Sigmoid colon (tissue), 7 donors: ENCODE measurements around the gene PCID2. TPM values are rescaled to one million over a fixed set of nuclear protein-coding genes. Genes with fewer than 3 reads are reported as not detected.
A peak's percentile ranks its signal among the peaks of the same experiment; 100 is the strongest.

ENCODE experiments used
- DNase-seq: peaks from one replicate; pipeline ENCODE4 v3.0.0-alpha.2; 2019
- H3K27ac ChIP-seq, 4 donors: fragments of 200-600 bp; sonication (generic); one replicate each; pipeline ENCODE4 v1.5.1; 2016 to 2019; ENCODE audit warnings: mild to moderate bottlenecking in 1 of 4
- H3K27me3 ChIP-seq, 3 donors: fragments of 200-600 bp; sonication (generic); one replicate each; pipeline ENCODE4 v1.5.1; 2019; ENCODE audit warnings: mild to moderate bottlenecking in 1 of 3
- H3K36me3 ChIP-seq, 4 donors: fragments of 200-600 bp; sonication (generic); one replicate each; pipeline ENCODE4 v1.5.1; 2016 to 2019
- H3K4me1 ChIP-seq, 4 donors: fragments of 200-600 bp; sonication (generic); one replicate each; pipeline ENCODE4 v1.5.1; 2017 to 2019
- H3K4me3 ChIP-seq, 4 donors: fragments of 200-600 bp; sonication (generic); one replicate each; pipeline ENCODE4 v1.5.1; 2017 to 2019; ENCODE audit warnings: mild to moderate bottlenecking in 2 of 4, moderate library complexity in 1 of 4
- H3K9me3 ChIP-seq, 4 donors: fragments of 200-600 bp in 3 of 4; sonication (generic) in 3 of 4; one replicate each; pipeline versions ENCODE4 v1.5.1 to v1.6.1; 2013 to 2019
- EP300 ChIP-seq, 4 donors: sonication (generic); formaldehyde crosslinking; IDR thresholded peaks; one replicate each; pipeline ENCODE4 v1.6.1; 2017; ENCODE audit warnings: antibody characterized with exemption in 4 of 4
- POLR2A ChIP-seq, 2 donors: fragments of 450-650 bp; IDR thresholded peaks; one replicate each; pipeline ENCODE4 v1.6.1; 2016; ENCODE audit warnings: antibody characterized with exemption in 2 of 2, mild to moderate bottlenecking in 2 of 2, moderate library complexity in 2 of 2
- POLR2AphosphoS5 ChIP-seq, 4 donors: sonication (generic); formaldehyde crosslinking; IDR thresholded peaks; one replicate each; pipeline ENCODE4 v1.6.1; 2017; ENCODE audit warnings: antibody characterized with exemption in 4 of 4
- WGBS, 2 donors: extraction: QIAGEN DNeasy Blood & Tissue Kit; methylation state at CpG; one replicate each; pipeline ENCODE4 v1.1.7; 2013; 5-methylcytosine and 5-hydroxymethylcytosine counted together
- intact Hi-C: fragments of 100-400 bp; cut with DNase I; formaldehyde crosslinking; loops from one replicate; pipeline ENCODE4 v1.15.1; 2023
- polyA plus RNA-seq, 3 donors: library from polyadenylated mRNA; stranded (reverse); fragments of 200-250 nt; gene quantifications; one replicate each; pipeline ENCODE4 v1.2.3, GENCODE V29; 2013
- total RNA-seq, 4 donors: library from RNA; depleted of rRNA; stranded (reverse); fragments of >200 nt; gene quantifications; one replicate each; pipeline ENCODE4 v1.1.0, GENCODE V29; 2016
- TF ChIP-seq, protein P1 (sequence below), 4 experiments: fragments of 450-650 bp in 3 of 4; fragments of 200-600 bp in 1 of 4; IDR thresholded peaks; one replicate each; pipeline ENCODE4 v1.5.1; 2016 to 2019; ENCODE audit warnings: antibody characterized with exemption in 4 of 4, mild to moderate bottlenecking in 3 of 4, moderate library complexity in 2 of 4
- donor health status: healthy with polysubstance abuse.
- donor health status: Bipolar disorder and iron deficiency.
- donor health status: healthy.

PCID2 gene
- total and polyA plus RNA-seq, 7 donors, result 18.0 to 70.9 (median 44.1) TPM

DNA sequence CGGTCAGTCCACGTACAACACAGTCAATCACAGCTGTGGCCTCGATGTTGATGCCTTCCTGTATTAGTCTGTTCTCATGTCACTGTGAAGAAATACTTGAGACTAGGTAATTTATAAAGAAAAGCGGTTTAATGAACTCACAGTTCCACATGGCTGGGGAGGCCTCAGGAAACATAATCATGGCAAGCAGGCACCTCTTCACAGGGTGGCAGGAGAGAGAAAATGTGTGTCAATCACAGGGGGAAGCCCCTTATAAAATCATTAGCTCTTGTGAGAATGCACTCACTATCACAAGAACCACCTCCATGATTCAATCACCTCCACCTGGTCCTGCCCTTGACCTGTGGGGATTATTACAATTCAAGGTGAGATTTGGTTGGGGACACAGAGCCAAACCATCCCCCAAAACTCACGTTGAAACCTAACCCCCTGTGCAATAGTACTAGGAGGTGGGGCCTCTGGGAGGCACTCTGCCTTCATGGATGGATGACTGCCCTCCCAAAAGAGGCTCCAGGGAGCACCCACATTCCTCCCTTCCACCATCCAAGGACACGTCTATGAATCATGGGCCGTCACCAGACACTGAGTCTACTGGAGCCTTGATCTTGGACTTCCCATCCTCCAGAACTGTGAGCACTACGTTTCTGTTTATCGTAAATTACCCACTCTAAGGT is 52.4 kb downstream of the PCID2 start:
- TF ChIP-seq POLR2A (IDR thresholded peaks at IDR 0.05) (no peak), EP300 (IDR thresholded peaks at IDR 0.05) (no peak), POLR2AphosphoS5 (IDR thresholded peaks at IDR 0.05) (no peak)
- TF ChIP-seq, protein P1, sequence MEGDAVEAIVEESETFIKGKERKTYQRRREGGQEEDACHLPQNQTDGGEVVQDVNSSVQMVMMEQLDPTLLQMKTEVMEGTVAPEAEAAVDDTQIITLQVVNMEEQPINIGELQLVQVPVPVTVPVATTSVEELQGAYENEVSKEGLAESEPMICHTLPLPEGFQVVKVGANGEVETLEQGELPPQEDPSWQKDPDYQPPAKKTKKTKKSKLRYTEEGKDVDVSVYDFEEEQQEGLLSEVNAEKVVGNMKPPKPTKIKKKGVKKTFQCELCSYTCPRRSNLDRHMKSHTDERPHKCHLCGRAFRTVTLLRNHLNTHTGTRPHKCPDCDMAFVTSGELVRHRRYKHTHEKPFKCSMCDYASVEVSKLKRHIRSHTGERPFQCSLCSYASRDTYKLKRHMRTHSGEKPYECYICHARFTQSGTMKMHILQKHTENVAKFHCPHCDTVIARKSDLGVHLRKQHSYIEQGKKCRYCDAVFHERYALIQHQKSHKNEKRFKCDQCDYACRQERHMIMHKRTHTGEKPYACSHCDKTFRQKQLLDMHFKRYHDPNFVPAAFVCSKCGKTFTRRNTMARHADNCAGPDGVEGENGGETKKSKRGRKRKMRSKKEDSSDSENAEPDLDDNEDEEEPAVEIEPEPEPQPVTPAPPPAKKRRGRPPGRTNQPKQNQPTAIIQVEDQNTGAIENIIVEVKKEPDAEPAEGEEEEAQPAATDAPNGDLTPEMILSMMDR (IDR thresholded peaks at IDR 0.05), result no peak
- intact Hi-C loops, result loop anchor here (2.0 to 10.0 kb wide), 2 partner anchors 53 to 461 kb away; partner anchors contain the start of genes ATP11A, CUL4A and PCID2
- WGBS, 2 donors, result 91 to 94% methylated on average over 9 of the region's 9 CpGs
- Histone ChIP-seq H3K4me3 (no peak overlapping the region), H3K9me3 (peaks cover 0 to 3% (median 0%) of the 10 kb centered on the region in 4 donors), H3K4me1 (peaks cover 2 to 24% (median 16%) of the 10 kb centered on the region in 4 donors), H3K27me3 (peaks cover 0 to 9% (median 3%) of the 10 kb centered on the region in 3 donors), H3K27ac (no peak overlapping the region), H3K36me3 (no peaks in the 10 kb centered on the region)
- DNase-seq, result no peak

DNA sequence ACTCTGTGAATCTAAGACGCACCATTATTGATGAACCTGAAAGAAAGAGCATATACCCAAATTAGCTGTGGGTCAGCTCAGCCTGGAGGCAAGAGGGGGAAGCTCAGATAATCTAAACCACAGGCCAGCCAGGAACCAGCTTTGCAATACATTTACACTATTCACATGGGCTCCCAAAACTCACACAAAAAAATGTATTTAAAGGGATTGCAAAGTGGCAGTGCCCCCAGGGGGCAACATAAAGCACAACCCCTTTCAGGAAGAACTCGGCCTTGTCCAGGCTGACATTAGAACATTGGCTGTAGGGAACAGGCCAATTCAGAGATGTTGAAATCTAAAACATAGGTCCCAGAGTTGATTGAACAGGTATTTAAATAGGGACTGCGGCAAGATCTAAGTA is 53.3 kb downstream of the PCID2 start:
- intact Hi-C loops, result loop anchor here (2.0 to 10.0 kb wide), 2 partner anchors 54 to 460 kb away; partner anchors contain the start of genes ATP11A, CUL4A and PCID2
- no peaks in the 10 kb centered on the region for H3K36me3 ChIP-seq
- no peak for DNase-seq
- WGBS, 2 donors, result 90 to 94% methylated on average over 3 of the region's 3 CpGs
- H3K9me3 ChIP-seq, result peaks cover 0 to 3% (median 0%) of the 10 kb centered on the region in 4 donors
- no peak overlapping the region for H3K4me3 ChIP-seq
- H3K27ac ChIP-seq, result peak overlapping the region in 1 of 4 donors; percentile 71
- TF ChIP-seq, protein P1 (IDR thresholded peaks at IDR 0.05), result no peak
- TF ChIP-seq POLR2AphosphoS5 (IDR thresholded peaks at IDR 0.05), result no peak
- TF ChIP-seq POLR2A (IDR thresholded peaks at IDR 0.05), result no peak
- TF ChIP-seq EP300 (IDR thresholded peaks at IDR 0.05), result no peak
- H3K4me1 ChIP-seq, result peaks cover 0 to 24% (median 16%) of the 10 kb centered on the region in 4 donors
- peaks cover 0 to under 1% (median 0%) of the 10 kb centered on the region in 3 donors for H3K27me3 ChIP-seq

DNA sequence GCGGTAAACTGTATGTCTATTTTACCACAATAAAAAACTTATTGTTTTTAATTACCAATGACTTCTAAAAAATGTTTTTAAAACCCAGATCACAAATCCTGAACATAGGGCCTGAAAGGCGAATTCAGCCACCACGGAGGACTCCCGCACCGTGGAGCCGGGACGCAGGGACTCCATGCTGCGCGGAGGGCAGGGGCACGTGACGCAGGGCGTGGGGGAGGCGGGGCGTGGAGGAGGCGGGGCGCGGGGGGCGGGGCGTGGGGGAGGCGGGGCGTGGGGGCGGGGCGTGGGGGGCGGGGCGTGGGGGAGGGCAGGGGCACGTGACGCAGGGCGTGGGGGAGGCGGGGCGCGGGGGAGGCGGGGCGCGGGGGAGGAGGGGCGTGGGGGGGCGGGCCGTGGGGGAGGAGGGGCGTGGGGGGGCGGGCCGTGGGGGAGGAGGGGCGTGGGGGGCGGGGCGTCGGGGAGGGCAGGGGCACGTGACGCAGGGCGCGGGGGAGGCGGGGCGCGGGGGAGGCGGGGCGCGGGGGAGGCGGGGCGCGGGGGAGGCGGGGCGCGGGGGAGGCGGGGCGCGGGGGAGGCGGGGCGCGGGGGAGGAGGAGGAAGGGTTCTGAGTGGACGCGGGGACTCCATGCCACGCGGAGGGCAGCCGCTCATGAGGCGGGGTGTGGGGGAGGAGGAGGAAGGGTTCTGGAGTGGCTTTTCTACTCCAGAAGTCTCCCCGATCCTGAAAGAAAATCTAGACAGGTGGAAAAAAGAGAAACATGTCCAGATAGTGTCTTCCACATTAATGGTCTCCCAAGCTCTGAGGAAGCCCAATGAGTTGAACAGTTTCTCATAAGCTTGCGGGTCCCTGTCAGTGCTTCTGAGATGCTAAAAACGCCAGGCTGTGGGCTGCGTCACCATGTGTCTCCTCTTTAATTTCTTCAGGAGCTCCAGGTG is 54.4 kb downstream of the PCID2 start:
- Histone ChIP-seq H3K36me3 (no peaks in the 10 kb centered on the region), H3K4me3 (peak overlapping the region; percentile 24 to 52 (median 44)), H3K9me3 (peaks cover 0 to 3% (median 0%) of the 10 kb centered on the region in 4 donors), H3K27me3 (no peaks in the 10 kb centered on the region), H3K27ac (peak overlapping the region; percentile 74 to 79 (median 78)), H3K4me1 (peaks cover 0 to 24% (median 16%) of the 10 kb centered on the region in 4 donors)
- TF ChIP-seq POLR2AphosphoS5 (IDR thresholded peaks at IDR 0.05) (peak; percentile 93 to 96 (median 94)), EP300 (IDR thresholded peaks at IDR 0.05) (no peak), POLR2A (IDR thresholded peaks at IDR 0.05) (peak; percentile 64 to 66)
- TF ChIP-seq, protein P1 (IDR thresholded peaks at IDR 0.05), result no peak
- intact Hi-C loops, result loop anchor here (1.0 to 10.0 kb wide), 6 partner anchors 55 to 459 kb away; partner anchors contain the start of genes ATP11A, CUL4A, GRTP1 and LAMP1
- peak; percentile 94 for DNase-seq
- 4 to 6% methylated on average over 45 to 54 of the region's 76 CpGs for WGBS, 2 donors

DNA sequence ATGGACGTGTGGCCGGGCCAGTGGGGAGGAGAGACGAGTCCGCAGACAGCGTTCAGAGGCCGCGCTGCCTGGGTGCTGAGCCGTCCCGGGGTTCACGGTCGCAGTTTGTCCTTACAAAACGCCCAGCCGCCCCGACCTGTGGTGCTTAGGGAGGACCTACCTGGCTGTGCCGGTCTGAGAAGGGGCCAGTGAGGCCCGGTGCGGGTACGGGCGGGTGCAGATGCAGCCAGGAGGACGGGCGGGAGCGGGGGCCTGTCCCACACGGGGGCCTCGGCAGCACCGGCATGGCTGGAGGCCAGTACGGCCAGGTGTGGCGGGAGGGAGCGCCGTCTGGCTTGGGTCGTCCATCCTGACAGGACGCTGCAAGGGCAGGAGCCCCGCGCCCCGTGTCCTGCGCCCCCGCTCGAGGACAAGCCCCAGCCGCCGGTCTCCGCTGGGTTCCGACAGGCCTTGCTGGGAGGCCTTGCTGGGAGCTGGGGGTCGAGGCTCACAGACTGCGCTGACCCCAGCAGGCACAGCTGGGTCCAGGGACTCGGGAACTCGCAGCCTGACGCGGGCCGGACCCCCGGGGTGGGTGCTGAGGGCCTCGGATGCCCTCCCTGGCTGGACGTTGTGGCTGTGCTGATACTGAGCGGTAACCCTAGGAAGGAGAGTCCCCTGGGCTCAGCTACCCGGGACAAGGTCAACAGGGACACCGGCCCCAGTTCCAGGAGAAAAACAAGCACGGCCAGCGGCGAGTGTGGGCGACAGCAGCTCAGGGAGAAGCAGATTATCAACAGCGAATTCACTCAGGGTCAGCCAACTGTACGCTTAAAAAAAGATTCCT is 55.3 kb downstream of the PCID2 start:
- Histone ChIP-seq H3K36me3 (no peaks in the 10 kb centered on the region), H3K27ac (peak overlapping the region; percentile 74 to 79 (median 78)), H3K4me3 (peak overlapping the region; percentile 24 to 52 (median 44)), H3K27me3 (no peaks in the 10 kb centered on the region), H3K9me3 (peaks cover 0 to 3% (median 0%) of the 10 kb centered on the region in 4 donors), H3K4me1 (peaks cover 0 to 24% (median 16%) of the 10 kb centered on the region in 4 donors)
- no peak for TF ChIP-seq POLR2A (IDR thresholded peaks at IDR 0.05)
- no peak for TF ChIP-seq EP300 (IDR thresholded peaks at IDR 0.05)
- TF ChIP-seq, protein P1 (IDR thresholded peaks at IDR 0.05), result no peak
- TF ChIP-seq POLR2AphosphoS5 (IDR thresholded peaks at IDR 0.05), result no peak
- WGBS, 2 donors, result 12 to 19% methylated on average over 60 of the region's 60 CpGs
- peak; percentile 84 for DNase-seq
- intact Hi-C loops, result loop anchor here (1.0 to 10.0 kb wide), 5 partner anchors 116 to 458 kb away; partner anchors contain the start of genes ATP11A, GRTP1 and LAMP1
